ENCODE data around the gene RUNX2.

- TF ChIP-seq TCF12 (IDR thresholded peaks at IDR 0.05), result peak; percentile 58; the same call in 1 of the 2 replicates
- TF ChIP-seq SMC3 (IDR thresholded peaks at IDR 0.05; ENCODE audit: low read depth, low read length), result no peak
- TF ChIP-seq RAD21 (IDR thresholded peaks at IDR 0.05; ENCODE audit: low read length), result no peak
- TF ChIP-seq FOXM1 (IDR thresholded peaks at IDR 0.05; ENCODE audit: low read depth), result no peak
- TF ChIP-seq NFIC (IDR thresholded peaks at IDR 0.05; ENCODE audit: borderline replicate concordance), result peak; percentile 20; the same call in 1 of the 2 replicates
- TF ChIP-seq, protein P1, sequence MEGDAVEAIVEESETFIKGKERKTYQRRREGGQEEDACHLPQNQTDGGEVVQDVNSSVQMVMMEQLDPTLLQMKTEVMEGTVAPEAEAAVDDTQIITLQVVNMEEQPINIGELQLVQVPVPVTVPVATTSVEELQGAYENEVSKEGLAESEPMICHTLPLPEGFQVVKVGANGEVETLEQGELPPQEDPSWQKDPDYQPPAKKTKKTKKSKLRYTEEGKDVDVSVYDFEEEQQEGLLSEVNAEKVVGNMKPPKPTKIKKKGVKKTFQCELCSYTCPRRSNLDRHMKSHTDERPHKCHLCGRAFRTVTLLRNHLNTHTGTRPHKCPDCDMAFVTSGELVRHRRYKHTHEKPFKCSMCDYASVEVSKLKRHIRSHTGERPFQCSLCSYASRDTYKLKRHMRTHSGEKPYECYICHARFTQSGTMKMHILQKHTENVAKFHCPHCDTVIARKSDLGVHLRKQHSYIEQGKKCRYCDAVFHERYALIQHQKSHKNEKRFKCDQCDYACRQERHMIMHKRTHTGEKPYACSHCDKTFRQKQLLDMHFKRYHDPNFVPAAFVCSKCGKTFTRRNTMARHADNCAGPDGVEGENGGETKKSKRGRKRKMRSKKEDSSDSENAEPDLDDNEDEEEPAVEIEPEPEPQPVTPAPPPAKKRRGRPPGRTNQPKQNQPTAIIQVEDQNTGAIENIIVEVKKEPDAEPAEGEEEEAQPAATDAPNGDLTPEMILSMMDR (IDR thresholded peaks at IDR 0.05), result no peak
- no peak for TF ChIP-seq RCOR1 (IDR thresholded peaks at IDR 0.05; ENCODE audit: low read length)
- no peak for TF ChIP-seq GATA2 (CRISPR knock-in tag; IDR thresholded peaks at IDR 0.05)
- no peak; a peak in 1 of 4 replicates for TF ChIP-seq EP300 (IDR thresholded peaks at IDR 0.05; ENCODE audit: borderline replicate concordance in 1 of 2, low read depth in 1 of 2, low read length in 1 of 2)
- TF ChIP-seq, protein P2, sequence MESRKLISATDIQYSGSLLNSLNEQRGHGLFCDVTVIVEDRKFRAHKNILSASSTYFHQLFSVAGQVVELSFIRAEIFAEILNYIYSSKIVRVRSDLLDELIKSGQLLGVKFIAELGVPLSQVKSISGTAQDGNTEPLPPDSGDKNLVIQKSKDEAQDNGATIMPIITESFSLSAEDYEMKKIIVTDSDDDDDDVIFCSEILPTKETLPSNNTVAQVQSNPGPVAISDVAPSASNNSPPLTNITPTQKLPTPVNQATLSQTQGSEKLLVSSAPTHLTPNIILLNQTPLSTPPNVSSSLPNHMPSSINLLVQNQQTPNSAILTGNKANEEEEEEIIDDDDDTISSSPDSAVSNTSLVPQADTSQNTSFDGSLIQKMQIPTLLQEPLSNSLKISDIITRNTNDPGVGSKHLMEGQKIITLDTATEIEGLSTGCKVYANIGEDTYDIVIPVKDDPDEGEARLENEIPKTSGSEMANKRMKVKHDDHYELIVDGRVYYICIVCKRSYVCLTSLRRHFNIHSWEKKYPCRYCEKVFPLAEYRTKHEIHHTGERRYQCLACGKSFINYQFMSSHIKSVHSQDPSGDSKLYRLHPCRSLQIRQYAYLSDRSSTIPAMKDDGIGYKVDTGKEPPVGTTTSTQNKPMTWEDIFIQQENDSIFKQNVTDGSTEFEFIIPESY (IDR thresholded peaks at IDR 0.05; ENCODE audit: borderline replicate concordance, low read depth), result no peak
These were observed 154.9 kb downstream of the RUNX2 start for GRCh38 chr6:45483021-45483420.
